Vagina (tissue), 2 donors: ENCODE data around the gene ZNHIT3. TPM values are rescaled to one million over a fixed set of nuclear protein-coding genes. Genes with fewer than 3 reads are reported as not detected.
"Not testable (repeated sequence)": the region's sequence is repeated elsewhere in the genome, so short reads cannot be mapped to it uniquely, and the experiment has no call there.

Experiments used
- DNase-seq, 2 donors: peaks; one replicate each; pipeline ENCODE4 v3.0.0-alpha.2; 2017; ENCODE audit errors: extremely low spot score in 2 of 2
- H3K27ac ChIP-seq: fragments of 200-600 bp; sonication (generic); one replicate; pipeline ENCODE4 v1.5.1; 2019
- H3K27me3 ChIP-seq: fragments of 200-600 bp; sonication (generic); one replicate; pipeline ENCODE4 v1.5.1; 2019
- H3K36me3 ChIP-seq, 2 donors: fragments of 200-600 bp; sonication (generic); one replicate each; pipeline ENCODE4 v1.5.1; 2017 to 2019
- H3K4me1 ChIP-seq: fragments of 200-600 bp; sonication (generic); one replicate; pipeline ENCODE4 v1.5.1; 2019
- H3K4me3 ChIP-seq, 2 donors: fragments of 200-600 bp; sonication (generic); 1 replicate in 1 of 2; 2 replicates in 1 of 2; pipeline ENCODE4 v1.5.1; 2016 to 2019
- H3K9me3 ChIP-seq: fragments of 200-600 bp; sonication (generic); one replicate; pipeline ENCODE4 v1.5.1; 2019
- CTCF ChIP-seq, 3 experiments: fragments of 450-650 bp in 2 of 3; fragments of 200-600 bp in 1 of 3; sonication (generic) in 1 of 3; IDR thresholded peaks; one replicate each; pipeline ENCODE4 v1.5.1; 2017 to 2019; ENCODE audit warnings: antibody characterized with exemption in 3 of 3, mild to moderate bottlenecking in 2 of 3, moderate library complexity in 2 of 3
- POLR2A ChIP-seq, 2 donors: fragments of 450-650 bp; IDR thresholded peaks; one replicate each; pipeline ENCODE4 v1.6.1; 2017; ENCODE audit warnings: antibody characterized with exemption in 2 of 2, mild to moderate bottlenecking in 2 of 2, moderate library complexity in 2 of 2
- POLR2AphosphoS5 ChIP-seq, 2 donors: sonication (generic); formaldehyde crosslinking; IDR thresholded peaks; one replicate each; pipeline ENCODE4 v1.9.0; 2017; ENCODE audit warnings: antibody characterized with exemption in 2 of 2, mild to moderate bottlenecking in 2 of 2, low read depth in 1 of 2; ENCODE audit not compliant: insufficient read depth in 1 of 2
- intact Hi-C: fragments of 100-400 bp; cut with DNase I; formaldehyde crosslinking; loops from one replicate; pipeline ENCODE4 v1.15.1; 2023
- total RNA-seq: library from RNA; depleted of rRNA; stranded (reverse); fragments of >200 nt; gene quantifications from one replicate; pipeline ENCODE4 v1.2.3, GENCODE V29; 2016

ZNHIT3 gene
- total RNA-seq, 1 donor from 2014 or later = 13.5 TPM

GRCh38 chr17:36475346-36475970, 11.0 kb upstream of the ZNHIT3 start:
- H3K9me3 ChIP-seq = no peaks in the 10 kb centered on the region
- H3K36me3 ChIP-seq = no peaks in the 10 kb centered on the region
- no peak overlapping the region for H3K4me3 ChIP-seq
- TF ChIP-seq POLR2A (IDR thresholded peaks at IDR 0.05) (no peak), CTCF (IDR thresholded peaks at IDR 0.05) (no peak)
- H3K4me1 ChIP-seq = no peaks in the 10 kb centered on the region
- no peak overlapping the region for H3K27ac ChIP-seq
- no peaks in the 10 kb centered on the region for H3K27me3 ChIP-seq
- intact Hi-C loops = no loop called here
- DNase-seq = no peak

- DNase-seq = no peak
- H3K27ac ChIP-seq = no peak overlapping the region
- intact Hi-C loops = loop anchor here (10.0 kb wide), 1 partner anchor 507 kb away; no protein-coding TSS in a partner anchor
Measured at GRCh38 chr17:36481829-36482228, 4.7 kb upstream of the ZNHIT3 start.

GRCh38 chr17:36482611-36483504, 3.6 kb upstream of the ZNHIT3 start:
- Histone ChIP-seq H3K27ac (no peak overlapping the region), H3K27me3 (no peaks in the 10 kb centered on the region), H3K4me3 (peak overlapping the region; percentile 38 to 47), H3K9me3 (no peaks in the 10 kb centered on the region), H3K36me3 (no peaks in the 10 kb centered on the region), H3K4me1 (peaks cover 34% of the 10 kb centered on the region)
- TF ChIP-seq CTCF (IDR thresholded peaks at IDR 0.05) = peak; percentile 86 to 96 (median 86)
- TF ChIP-seq POLR2A (IDR thresholded peaks at IDR 0.05) = no peak
- TF ChIP-seq POLR2AphosphoS5 (IDR thresholded peaks at IDR 0.05; ENCODE audit: insufficient read depth in 1 of 2, low read depth in 1 of 2) = peak in 1 of 2 donors; percentile 44
- no peak for DNase-seq
- intact Hi-C loops = loop anchor here (10.0 kb wide), 1 partner anchor 508 kb away; no protein-coding TSS in a partner anchor

More at GRCh38 chr17:36481829-36482228, 4.7 kb upstream of the ZNHIT3 start:
- no peak overlapping the region for H3K4me3 ChIP-seq
- no peaks in the 10 kb centered on the region for H3K9me3 ChIP-seq
- no peaks in the 10 kb centered on the region for H3K36me3 ChIP-seq
- TF ChIP-seq POLR2AphosphoS5 (IDR thresholded peaks at IDR 0.05; ENCODE audit: insufficient read depth in 1 of 2, low read depth in 1 of 2) (no peak), CTCF (IDR thresholded peaks at IDR 0.05) (no peak), POLR2A (IDR thresholded peaks at IDR 0.05) (no peak)
- H3K4me1 ChIP-seq = peaks cover 24% of the 10 kb centered on the region
- H3K27me3 ChIP-seq = no peaks in the 10 kb centered on the region

- not testable (repeated sequence) for H3K9me3 ChIP-seq, H3K36me3 ChIP-seq, H3K27me3 ChIP-seq, DNase-seq, H3K4me3 ChIP-seq, H3K27ac ChIP-seq
- intact Hi-C loops = loop anchor here (10.0 kb wide), 1 partner anchor 509 kb away; no protein-coding TSS in a partner anchor
- peaks cover 43% of the 10 kb centered on the region for H3K4me1 ChIP-seq
Measured at GRCh38 chr17:36484021-36484420, 2.5 kb upstream of the ZNHIT3 start.

GRCh38 chr17:36485027-36485426, 1.5 kb upstream of the ZNHIT3 start:
- DNase-seq = no peak
- Histone ChIP-seq H3K27me3 (no peaks in the 10 kb centered on the region), H3K4me3 (no peak overlapping the region), H3K27ac (no peak overlapping the region), H3K9me3 (no peaks in the 10 kb centered on the region), H3K36me3 (no peaks in the 10 kb centered on the region), H3K4me1 (peaks cover 48% of the 10 kb centered on the region)
- intact Hi-C loops = loop anchor here (10.0 kb wide), 1 partner anchor 510 kb away; no protein-coding TSS in a partner anchor
- TF ChIP-seq POLR2AphosphoS5 (IDR thresholded peaks at IDR 0.05; ENCODE audit: insufficient read depth in 1 of 2, low read depth in 1 of 2) = no peak
- TF ChIP-seq POLR2A (IDR thresholded peaks at IDR 0.05) = no peak
- no peak for TF ChIP-seq CTCF (IDR thresholded peaks at IDR 0.05)
